Mononuclear cell (primary cell): ENCODE measurements around the gene PHKA2. TPM values are rescaled to one million over a fixed set of nuclear protein-coding genes. Genes with fewer than 3 reads are reported as not detected.
"Not testable (repeated sequence)": the region's sequence is repeated elsewhere in the genome, so short reads cannot be mapped to it uniquely, and the experiment has no call there.

Source experiments
- H3K27me3 ChIP-seq: 2 replicates; pipeline ENCODE4 v1.6.0; 2011; ENCODE audit warnings: low read length, control low read depth; ENCODE audit not compliant: insufficient read depth
- H3K4me1 ChIP-seq: 2 replicates; pipeline ENCODE4 v1.5.1; 2011; ENCODE audit warnings: mild to moderate bottlenecking, low read length, control low read depth; ENCODE audit not compliant: insufficient read depth
- H3K4me3 ChIP-seq: 2 replicates; pipeline ENCODE4 v1.5.1; 2011; ENCODE audit warnings: mild to moderate bottlenecking, low read length, moderate library complexity
- H3K9me3 ChIP-seq: 2 replicates; pipeline ENCODE4 v1.5.1; 2011; ENCODE audit warnings: low read depth, mild to moderate bottlenecking, control low read depth, low read length
- total RNA-seq: library from RNA; depleted of rRNA; stranded (reverse); fragments of >200 nt; gene quantifications from one replicate; pipeline ENCODE4 v1.2.3, GENCODE V29; 2012

Gene PHKA2
- total RNA-seq = 11.2 TPM

- peaks cover 13% of the 10 kb centered on the region for H3K4me1 ChIP-seq
- H3K27me3 ChIP-seq = no peaks in the 10 kb centered on the region
- H3K9me3 ChIP-seq = no peaks in the 10 kb centered on the region
- H3K4me3 ChIP-seq = peak within 1 kb of the TSS; percentile 59
Measured at GRCh38 chrX:18983666-18984380, at the start of gene PHKA2. Gene PHKA2 (minus strand): TSS chrX:18984114. CDS start chrX:18983932, 182 bp downstream.

- no peaks in the 10 kb centered on the region for H3K9me3 ChIP-seq
- H3K4me1 ChIP-seq = no peaks in the 10 kb centered on the region
- H3K27me3 ChIP-seq = no peaks in the 10 kb centered on the region
- H3K4me3 ChIP-seq = no peak overlapping the region
Measured at GRCh38 chrX:19030805-19031204, 46.9 kb upstream of the PHKA2 start.

GRCh38 chrX:19028560-19028959, 44.6 kb upstream of the PHKA2 start:
- Histone ChIP-seq H3K9me3 (no peaks in the 10 kb centered on the region), H3K27me3 (no peaks in the 10 kb centered on the region), H3K4me1 (no peaks in the 10 kb centered on the region), H3K4me3 (no peak overlapping the region)

GRCh38 chrX:19024366-19024765, 40.5 kb upstream of the PHKA2 start:
- Histone ChIP-seq H3K9me3 (no peaks in the 10 kb centered on the region), H3K27me3 (no peaks in the 10 kb centered on the region), H3K4me1 (no peaks in the 10 kb centered on the region), H3K4me3 (no peak overlapping the region)

- H3K27me3 ChIP-seq = no peaks in the 10 kb centered on the region
- H3K4me3 ChIP-seq = no peak overlapping the region
- no peaks in the 10 kb centered on the region for H3K4me1 ChIP-seq
- H3K9me3 ChIP-seq = no peaks in the 10 kb centered on the region
Measured at GRCh38 chrX:19019996-19020395, 36.1 kb upstream of the PHKA2 start.

- Histone ChIP-seq H3K4me3 (no peak overlapping the region), H3K9me3 (no peaks in the 10 kb centered on the region), H3K27me3 (no peaks in the 10 kb centered on the region), H3K4me1 (no peaks in the 10 kb centered on the region)
Measured at GRCh38 chrX:19017271-19017670, 33.4 kb upstream of the PHKA2 start.

- H3K4me3 ChIP-seq, H3K27me3 ChIP-seq, H3K4me1 ChIP-seq, H3K9me3 ChIP-seq: not testable (repeated sequence)
Measured at GRCh38 chrX:19016614-19017013, 32.7 kb upstream of the PHKA2 start.

GRCh38 chrX:19007868-19008267, 24.0 kb upstream of the PHKA2 start:
- H3K4me1 ChIP-seq = no peaks in the 10 kb centered on the region
- no peaks in the 10 kb centered on the region for H3K27me3 ChIP-seq
- H3K9me3 ChIP-seq = no peaks in the 10 kb centered on the region
- H3K4me3 ChIP-seq = no peak overlapping the region

GRCh38 chrX:19007011-19007410, 23.1 kb upstream of the PHKA2 start:
- Histone ChIP-seq H3K27me3 (no peaks in the 10 kb centered on the region), H3K9me3 (no peaks in the 10 kb centered on the region), H3K4me1 (no peaks in the 10 kb centered on the region), H3K4me3 (no peak overlapping the region)

GRCh38 chrX:19005909-19006308, 22.0 kb upstream of the PHKA2 start:
- Histone ChIP-seq H3K9me3 (no peaks in the 10 kb centered on the region), H3K4me1 (no peaks in the 10 kb centered on the region), H3K27me3 (no peaks in the 10 kb centered on the region), H3K4me3 (no peak overlapping the region)

GRCh38 chrX:19003756-19004155, 19.8 kb upstream of the PHKA2 start:
- H3K27me3 ChIP-seq = no peaks in the 10 kb centered on the region
- H3K4me1 ChIP-seq = no peaks in the 10 kb centered on the region
- H3K9me3 ChIP-seq = no peaks in the 10 kb centered on the region
- H3K4me3 ChIP-seq = no peak overlapping the region

- no peak overlapping the region for H3K4me3 ChIP-seq
- no peaks in the 10 kb centered on the region for H3K27me3 ChIP-seq
- no peaks in the 10 kb centered on the region for H3K9me3 ChIP-seq
- no peaks in the 10 kb centered on the region for H3K4me1 ChIP-seq
Measured at GRCh38 chrX:18998653-18999052, 14.7 kb upstream of the PHKA2 start.

- H3K27me3 ChIP-seq = no peaks in the 10 kb centered on the region
- H3K4me3 ChIP-seq = no peak overlapping the region
- H3K9me3 ChIP-seq = no peaks in the 10 kb centered on the region
- H3K4me1 ChIP-seq = no peaks in the 10 kb centered on the region
Measured at GRCh38 chrX:18997916-18998315, 14.0 kb upstream of the PHKA2 start.

- Histone ChIP-seq H3K27me3 (no peaks in the 10 kb centered on the region), H3K4me3 (no peak overlapping the region), H3K4me1 (no peaks in the 10 kb centered on the region), H3K9me3 (no peaks in the 10 kb centered on the region)
Measured at GRCh38 chrX:18996536-18996935, 12.6 kb upstream of the PHKA2 start.

GRCh38 chrX:18995221-18995620, 11.3 kb upstream of the PHKA2 start:
- Histone ChIP-seq H3K27me3 (no peaks in the 10 kb centered on the region), H3K4me3 (no peak overlapping the region), H3K9me3 (no peaks in the 10 kb centered on the region), H3K4me1 (no peaks in the 10 kb centered on the region)

- Histone ChIP-seq H3K27me3 (no peaks in the 10 kb centered on the region), H3K9me3 (no peaks in the 10 kb centered on the region), H3K4me1 (no peaks in the 10 kb centered on the region), H3K4me3 (no peak overlapping the region)
Measured at GRCh38 chrX:18994713-18995112, 10.8 kb upstream of the PHKA2 start.
